ENCODE results near the gene C1orf35. TPM values are rescaled to one million over a fixed set of nuclear protein-coding genes. Genes with fewer than 3 reads are reported as not detected.

C1orf35 gene
- total and polyA plus RNA-seq, 2 of the 8 experiments (the other 6 are each of a cell fraction or from before 2014, with no cell fraction given): 18.6 to 19.9 TPM

DNA sequence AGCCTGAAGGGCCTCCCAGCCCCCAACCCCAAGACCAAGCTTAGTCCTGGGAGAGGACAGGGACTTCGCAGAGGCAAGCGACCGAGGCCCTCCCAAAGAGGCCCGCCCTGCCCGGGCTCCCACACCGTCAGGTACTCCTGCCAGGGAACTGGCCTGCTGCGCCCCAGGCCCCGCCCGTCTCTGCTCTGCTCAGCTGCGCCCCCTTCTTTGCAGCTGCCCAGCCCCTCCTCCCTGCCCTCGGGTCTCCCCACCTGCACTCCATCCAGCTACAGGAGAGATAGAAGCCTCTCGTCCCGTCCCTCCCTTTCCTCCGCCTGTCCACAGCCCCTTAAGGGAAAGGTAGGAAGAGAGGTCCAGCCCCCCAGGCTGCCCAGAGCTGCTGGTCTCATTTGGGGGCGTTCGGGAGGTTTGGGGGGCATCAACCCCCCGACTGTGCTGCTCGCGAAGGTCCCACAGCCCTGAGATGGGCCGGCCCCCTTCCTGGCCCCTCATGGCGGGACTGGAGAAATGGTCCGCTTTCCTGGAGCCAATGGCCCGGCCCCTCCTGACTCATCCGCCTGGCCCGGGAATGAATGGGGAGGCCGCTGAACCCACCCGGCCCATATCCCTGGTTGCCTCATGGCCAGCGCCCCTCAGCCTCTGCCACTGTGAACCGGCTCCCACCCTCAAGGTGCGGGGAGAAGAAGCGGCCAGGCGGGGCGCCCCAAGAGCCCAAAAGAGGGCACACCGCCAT lies 42.5 kb downstream of the C1orf35 start (continued):
- TF ChIP-seq TCF12 (IDR thresholded peaks at IDR 0.05; ENCODE audit: low read depth, low read length): 0 out of 2 replicates have a peak, but pooled peaks have one; percentile 63
- no peak for TF ChIP-seq TEAD4 (IDR thresholded peaks at IDR 0.05; ENCODE audit: low read depth, low read length)
- TF ChIP-seq PHF8 (conservative IDR thresholded peaks at IDR 0.05; ENCODE audit: low read depth, low read length): no peak
- TF ChIP-seq EZH2 (IDR thresholded peaks at IDR 0.05; ENCODE audit: low read depth, low read length, severe bottlenecking): peak; percentile 53
- no peak for TF ChIP-seq GABPA (IDR thresholded peaks at IDR 0.05; ENCODE audit: borderline replicate concordance, insufficient read depth, low read length)
- 0 out of 2 replicates have a peak, but pooled peaks have one; percentile 33 for TF ChIP-seq RBBP5 (IDR thresholded peaks at IDR 0.05; ENCODE audit: borderline replicate concordance, low read depth, low read length)
- TF ChIP-seq RAD21 (IDR thresholded peaks at IDR 0.05 in 1 of 2, conservative IDR thresholded peaks at IDR 0.05 in 1 of 2; ENCODE audit: low read depth in 2 of 2, low read length in 2 of 2): peak in 1 of 2 experiments; percentile 8; a peak in 2 of 4 replicates
- TF ChIP-seq CHD1 (IDR thresholded peaks at IDR 0.05; ENCODE audit: low read depth, low read length): no peak
- TF ChIP-seq YY1 (IDR thresholded peaks at IDR 0.05; ENCODE audit: low read depth, low read length): no peak; the same call in 1 of the 2 replicates
- TF ChIP-seq HDAC2 (IDR thresholded peaks at IDR 0.05; ENCODE audit: borderline replicate concordance in 1 of 2, low read depth in 2 of 2, low read length in 2 of 2): no peak
- TF ChIP-seq RNF2 (IDR thresholded peaks at IDR 0.05; ENCODE audit: borderline replicate concordance, low read depth, low read length, missing control alignments, poor library complexity, severe bottlenecking): no peak
- no peak for TF ChIP-seq CBX5 (IDR thresholded peaks at IDR 0.05; ENCODE audit: low read depth, low read length)
- peak; percentile 92 for TF ChIP-seq KDM4A (IDR thresholded peaks at IDR 0.05; ENCODE audit: low read depth, low read length, severe bottlenecking)
